Prostate gland (tissue), 2 donors: ENCODE results near the gene ENDOV. TPM values are rescaled to one million over a fixed set of nuclear protein-coding genes. Genes with fewer than 3 reads are reported as not detected.
A peak's percentile ranks its signal among the peaks of the same experiment; 100 is the strongest.

Source experiments
- DNase-seq: peaks from one replicate; pipeline ENCODE4 v3.0.0-alpha.2; 2019; ENCODE audit warnings: low spot score
- H3K27ac ChIP-seq, 2 donors: fragments of 200-600 bp; sonication (generic); 2 replicates each; pipeline ENCODE4 v1.5.1; 2017 to 2019
- H3K27me3 ChIP-seq: fragments of 200-600 bp; sonication (generic); replicated peaks from 2 replicates; pipeline ENCODE4 v1.5.1; 2019; ENCODE audit not compliant: insufficient read depth
- H3K36me3 ChIP-seq, 2 donors: fragments of 200-600 bp; sonication (generic); 1 replicate in 1 of 2; 2 replicates in 1 of 2; pipeline versions ENCODE4 v1.5.1 to v1.8.1; 2017 to 2019
- H3K4me1 ChIP-seq: fragments of 200-600 bp; sonication (generic); replicated peaks from 2 replicates; pipeline ENCODE4 v1.5.1; 2019
- H3K4me3 ChIP-seq, 2 donors: fragments of 200-600 bp; sonication (generic); 2 replicates each; pipeline ENCODE4 v1.5.1; 2017 to 2019
- H3K9me3 ChIP-seq: fragments of 200-600 bp; sonication (generic); 2 replicates; pipeline ENCODE4 v1.5.1; 2017
- CTCF ChIP-seq, 4 experiments: fragments of 200-600 bp in 2 of 4; fragments of 450-650 bp in 2 of 4; sonication (generic) in 2 of 4; IDR thresholded peaks; 1 replicate in 3 of 4; 2 replicates in 1 of 4; pipeline ENCODE4 v1.5.1; 2016 to 2019; ENCODE audit warnings: antibody characterized with exemption in 4 of 4, mild to moderate bottlenecking in 2 of 4, moderate library complexity in 2 of 4
- POLR2A ChIP-seq: fragments of 450-650 bp; IDR thresholded peaks from one replicate; pipeline ENCODE4 v1.6.1; 2016; ENCODE audit warnings: antibody characterized with exemption, mild to moderate bottlenecking
- POLR2AphosphoS5 ChIP-seq: sonication (generic); formaldehyde crosslinking; IDR thresholded peaks from one replicate; pipeline ENCODE4 v1.6.1; 2017; ENCODE audit warnings: antibody characterized with exemption
- WGBS: methylation state at CpG from one replicate; pipeline ENCODE4 v1.1.5; 2018; 5-methylcytosine and 5-hydroxymethylcytosine counted together
- intact Hi-C: fragments of 100-400 bp; cut with DNase I; formaldehyde crosslinking; loops from one replicate; pipeline ENCODE4 v1.14.2; 2022
- total RNA-seq, 2 donors: library from RNA; depleted of rRNA; stranded (reverse); fragments of >200 nt; gene quantifications; one replicate each; pipeline ENCODE4 v1.1.0, GENCODE V29; 2016

Gene ENDOV
- total RNA-seq, 2 donors from 2014 or later = 17.0 to 36.9 TPM

DNA sequence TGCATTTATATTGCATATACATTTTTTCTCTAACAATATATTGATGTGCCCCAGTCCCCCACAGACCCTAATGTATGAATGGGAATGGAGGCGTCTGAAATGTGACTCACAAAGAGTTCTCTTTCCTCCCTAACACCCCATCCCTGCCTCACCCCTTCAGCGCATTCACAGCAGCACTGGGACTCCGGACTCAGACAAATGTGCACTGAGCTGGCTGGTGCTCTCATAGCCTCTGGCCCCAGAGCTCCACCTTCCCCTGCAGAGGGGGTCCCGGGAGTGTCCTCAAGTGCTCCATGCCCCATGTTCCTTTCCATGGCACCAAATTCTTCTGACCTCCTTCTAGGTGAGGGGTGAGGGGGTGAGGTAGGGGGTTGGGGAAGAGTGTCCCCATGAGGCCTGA, 40.8 kb downstream of the ENDOV start:
- no peak for DNase-seq
- no peaks in the 10 kb centered on the region for H3K27me3 ChIP-seq
- intact Hi-C loops = loop anchor here (10.0 kb wide), 1 partner anchor 509 kb away; no protein-coding TSS in a partner anchor
- 55% methylated on average over 4 of the region's 4 CpGs for WGBS
- TF ChIP-seq CTCF (IDR thresholded peaks at IDR 0.05) = no peak
- TF ChIP-seq POLR2AphosphoS5 = no peak
- no peak for TF ChIP-seq POLR2A
- no peaks in the 10 kb centered on the region for H3K4me1 ChIP-seq
- H3K27ac ChIP-seq = peak overlapping the region in 1 of 2 donors; percentile 96
- H3K4me3 ChIP-seq = peak overlapping the region in 1 of 2 donors; percentile 63
- H3K9me3 ChIP-seq = no peaks in the 10 kb centered on the region
- no peaks in the 10 kb centered on the region for H3K36me3 ChIP-seq

GRCh38 chr17:80456465-80457235, 41.7 kb downstream of the ENDOV start:
- H3K27ac ChIP-seq = no peak overlapping the region
- 55% methylated on average over 20 of the region's 21 CpGs for WGBS
- no peaks in the 10 kb centered on the region for H3K4me1 ChIP-seq
- DNase-seq = no peak
- no peaks in the 10 kb centered on the region for H3K27me3 ChIP-seq
- TF ChIP-seq POLR2AphosphoS5 = no peak
- TF ChIP-seq CTCF (IDR thresholded peaks at IDR 0.05) = no peak
- TF ChIP-seq POLR2A = no peak
- H3K36me3 ChIP-seq = no peaks in the 10 kb centered on the region
- intact Hi-C loops = loop anchor here (10.0 kb wide), 1 partner anchor 508 kb away; no protein-coding TSS in a partner anchor
- H3K9me3 ChIP-seq = no peaks in the 10 kb centered on the region
- no peak overlapping the region for H3K4me3 ChIP-seq

- no peak for DNase-seq
- Histone ChIP-seq H3K27ac (no peak overlapping the region), H3K9me3 (no peaks in the 10 kb centered on the region), H3K4me1 (no peaks in the 10 kb centered on the region), H3K4me3 (no peak overlapping the region), H3K27me3 (no peaks in the 10 kb centered on the region), H3K36me3 (no peaks in the 10 kb centered on the region)
- WGBS = 73% methylated on average over 15 of the region's 15 CpGs
- intact Hi-C loops = loop anchor here (10.0 kb wide), 1 partner anchor 507 kb away; no protein-coding TSS in a partner anchor
- TF ChIP-seq POLR2AphosphoS5 (no peak), POLR2A (no peak)
Measured at GRCh38 chr17:80457236-80457856, 42.4 kb downstream of the ENDOV start.

- Histone ChIP-seq H3K27ac (no peak overlapping the region), H3K27me3 (no peaks in the 10 kb centered on the region), H3K9me3 (no peaks in the 10 kb centered on the region), H3K4me3 (no peak overlapping the region), H3K4me1 (no peaks in the 10 kb centered on the region), H3K36me3 (no peaks in the 10 kb centered on the region)
- intact Hi-C loops = loop anchor here (10.0 kb wide), 1 partner anchor 507 kb away; no protein-coding TSS in a partner anchor
- WGBS = 83% methylated on average over 8 of the region's 8 CpGs
- no peak for TF ChIP-seq POLR2A
- no peak for DNase-seq
Measured at GRCh38 chr17:80458016-80458415, 43.0 kb downstream of the ENDOV start.

DNA sequence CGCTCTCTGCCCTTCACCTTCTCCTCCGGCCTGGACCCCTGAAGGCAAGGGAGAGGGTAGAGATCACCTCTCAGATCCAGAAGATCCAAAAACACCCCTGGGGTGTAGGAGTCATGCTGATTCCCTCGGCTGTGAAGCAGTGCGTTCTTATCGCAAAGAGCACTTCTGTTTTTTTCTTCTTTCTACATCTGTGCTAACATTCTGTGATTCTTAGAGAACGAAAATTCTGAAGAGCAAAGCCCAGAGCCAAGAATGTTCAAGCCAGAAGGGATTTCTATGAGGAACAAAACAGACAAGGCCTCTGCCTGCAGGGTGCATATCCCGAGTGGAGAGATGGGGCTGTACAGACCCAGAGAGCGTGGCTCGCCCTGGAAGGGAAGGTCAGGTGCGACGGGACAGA, 44.3 kb downstream of the ENDOV start:
- no peaks in the 10 kb centered on the region for H3K4me1 ChIP-seq
- no peaks in the 10 kb centered on the region for H3K36me3 ChIP-seq
- no peaks in the 10 kb centered on the region for H3K27me3 ChIP-seq
- H3K9me3 ChIP-seq = no peaks in the 10 kb centered on the region
- WGBS = 79% methylated on average over 11 of the region's 11 CpGs
- no peak overlapping the region for H3K27ac ChIP-seq
- DNase-seq = no peak
- no peak overlapping the region for H3K4me3 ChIP-seq
- intact Hi-C loops = loop anchor here (10.0 kb wide), 1 partner anchor 506 kb away; no protein-coding TSS in a partner anchor
- TF ChIP-seq POLR2AphosphoS5 (no peak), POLR2A (no peak), CTCF (IDR thresholded peaks at IDR 0.05) (no peak)
